A172 (cell line): Measurements from ENCODE around the gene SYTL2. TPM values are rescaled to one million over a fixed set of nuclear protein-coding genes. Genes with fewer than 3 reads are reported as not detected.
A peak's percentile ranks its signal among the peaks of the same experiment; 100 is the strongest.
"Not testable (repeated sequence)": the region's sequence is repeated elsewhere in the genome, so short reads cannot be mapped to it uniquely, and the experiment has no call there.

Experiments used
- DNase-seq: peaks from one replicate; pipeline ENCODE4 v3.0.0-alpha.2; 2015; ENCODE audit warnings: low spot score
- total RNA-seq: library from RNA; depleted of rRNA; stranded (reverse); fragments of >200 nt; shearing (Covaris generic); gene quantifications from 2 replicates; pipeline ENCODE4 v1.2.3, GENCODE V29; 2014

The SYTL2 gene
- total RNA-seq, 1 experiment from 2014 or later, result 39.2 TPM

DNA sequence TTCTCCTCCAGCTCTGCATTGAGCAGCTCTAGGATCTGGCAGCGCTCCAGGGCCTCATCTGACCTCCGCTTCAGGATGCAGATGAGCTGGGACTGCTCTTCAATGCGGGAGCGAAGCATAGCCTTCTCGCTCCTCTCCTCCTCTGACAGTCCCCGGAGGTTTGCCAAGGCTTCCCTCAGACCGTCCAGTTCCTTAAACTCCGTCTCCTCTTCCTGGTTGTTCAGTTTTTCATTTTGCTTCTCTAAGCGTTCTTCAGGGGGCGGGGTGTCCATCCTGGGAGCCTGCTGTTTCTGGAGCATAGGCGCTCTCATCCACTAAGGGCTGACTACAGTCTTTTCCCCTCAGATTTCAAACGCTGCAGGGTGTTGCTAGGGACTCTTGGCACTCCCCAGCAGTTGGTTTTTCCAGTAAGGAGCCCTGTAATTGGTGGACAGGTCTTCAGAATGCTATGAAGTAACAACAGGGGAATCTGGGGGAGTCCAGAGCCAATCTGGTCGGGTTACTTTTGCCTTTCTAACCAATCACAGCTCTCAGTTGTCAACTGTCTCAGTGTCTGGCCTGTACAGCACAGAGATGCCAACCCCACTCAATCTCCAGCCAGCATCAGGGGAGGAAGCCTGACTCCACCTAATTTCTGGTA is 125.0 kb downstream of the SYTL2 start, which contains the start of gene CCDC89:
Gene CCDC89, minus strand, starts transcription at position 376 of the 640 bp plus-strand sequence. Its CDS starts 65 bp downstream, at position 311.
- DNase-seq, result peak; percentile 100

- DNase-seq, result no peak
Measured at GRCh38 chr11:85685125-85685819, 125.7 kb downstream of the SYTL2 start.

GRCh38 chr11:85682330-85683305 is 128.3 kb downstream of the SYTL2 start:
- DNase-seq, result peak; percentile 26

GRCh38 chr11:85680897-85681296 is 130.0 kb downstream of the SYTL2 start:
- DNase-seq, result no peak

GRCh38 chr11:85679576-85679975 is 131.4 kb downstream of the SYTL2 start:
- DNase-seq, result no peak

- no peak for DNase-seq
Measured at GRCh38 chr11:85673393-85673792, 137.5 kb downstream of the SYTL2 start.

DNA sequence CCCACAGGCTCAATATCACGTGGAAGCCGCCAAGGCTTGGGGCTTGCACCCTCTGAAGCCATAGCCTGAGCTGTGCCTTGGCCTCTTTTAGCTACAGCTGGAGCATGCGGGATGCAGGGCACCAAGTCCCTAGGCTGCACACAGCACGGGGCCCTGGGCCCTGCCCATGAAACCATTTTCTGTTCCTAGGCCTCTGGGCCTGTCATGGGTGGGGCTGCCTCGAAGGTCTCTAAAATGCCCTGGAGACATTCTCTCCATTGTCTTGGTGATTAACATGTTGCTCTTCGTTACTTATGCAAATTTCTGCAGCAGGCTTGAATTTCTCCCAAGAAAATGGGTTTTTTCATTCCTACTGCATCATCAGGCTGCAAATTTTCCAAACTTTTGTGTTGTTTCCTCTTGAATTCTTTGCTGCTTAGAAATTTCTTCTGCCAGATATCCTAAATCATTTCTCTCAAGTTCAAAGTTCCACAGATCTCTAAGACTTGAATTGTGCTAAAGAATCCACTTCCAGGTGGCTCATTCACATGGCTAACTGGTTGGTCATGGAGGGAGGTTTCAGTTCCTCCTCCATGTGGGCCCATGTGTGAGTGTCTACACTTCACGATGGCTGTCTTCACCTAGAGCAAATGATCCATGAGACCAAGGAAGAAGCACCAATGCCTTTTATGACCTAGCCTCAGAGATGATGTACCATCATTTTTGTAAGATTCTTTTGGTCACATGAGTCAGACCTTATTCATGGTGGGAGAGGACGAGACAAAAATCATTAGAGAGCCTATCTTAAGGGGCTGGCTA is 138.6 kb downstream of the SYTL2 start:
- no peak for DNase-seq

GRCh38 chr11:85670949-85671663 is 139.8 kb downstream of the SYTL2 start:
- DNase-seq, result not testable (repeated sequence)

DNA sequence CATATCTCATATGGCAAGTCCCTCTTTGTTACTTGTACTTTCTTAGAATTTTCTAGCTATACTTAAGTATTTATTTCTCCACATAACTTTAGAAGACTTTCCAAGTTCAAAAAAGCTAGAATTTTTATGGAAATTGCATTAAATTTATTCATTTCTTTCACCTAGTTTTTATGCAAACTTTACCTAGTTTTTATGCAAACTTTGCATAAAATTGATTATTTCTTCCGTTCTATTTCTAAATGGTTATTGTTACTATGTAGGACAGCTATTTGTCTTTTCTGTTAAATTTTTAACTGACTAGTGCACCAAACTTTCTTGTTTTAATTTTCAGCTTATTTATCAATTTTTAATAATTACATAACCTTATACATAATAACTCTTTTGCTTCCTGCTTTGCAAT is 142.8 kb downstream of the SYTL2 start:
- no peak for DNase-seq

DNA sequence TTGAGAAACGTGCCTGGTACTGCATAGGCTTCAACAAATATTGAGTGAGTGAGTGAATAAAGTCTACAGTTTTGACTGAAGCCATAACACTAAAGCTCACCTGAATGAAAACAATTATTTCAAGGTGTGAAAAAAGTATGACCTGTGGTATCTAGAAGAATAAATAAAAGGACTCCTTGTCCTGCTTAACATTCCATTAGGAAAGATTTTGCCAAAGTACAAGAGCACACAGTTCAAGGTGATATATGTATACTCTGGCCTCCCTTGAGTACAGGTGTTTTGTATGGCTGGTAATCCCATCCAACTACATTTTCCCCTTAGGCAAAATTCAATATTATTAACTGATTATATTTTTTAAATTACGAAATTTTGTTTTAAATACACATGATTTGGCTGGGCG is 144.3 kb downstream of the SYTL2 start:
- no peak for DNase-seq

DNA sequence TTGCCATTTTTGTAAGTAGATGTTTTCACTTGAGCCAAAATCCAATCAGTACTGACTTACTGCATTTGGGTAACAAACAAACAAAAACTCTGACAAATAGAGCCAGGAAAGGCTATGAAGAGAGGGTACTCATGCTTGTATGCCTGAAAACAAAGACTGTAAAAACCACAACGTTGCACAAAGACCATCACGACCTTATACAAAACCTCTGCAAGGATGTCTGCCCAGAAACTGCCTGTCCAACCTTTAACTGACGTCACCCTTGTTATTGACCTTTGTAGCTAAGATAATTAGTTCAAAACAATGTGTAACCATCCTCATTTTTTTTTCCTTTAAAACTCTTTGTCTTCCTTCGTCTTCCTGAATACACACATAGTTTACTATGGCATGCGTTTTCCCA is 145.2 kb downstream of the SYTL2 start:
- no peak for DNase-seq

- DNase-seq, result peak; percentile 91
Measured at GRCh38 chr11:85664615-85665481, 146.1 kb downstream of the SYTL2 start, which contains the start of gene CREBZF. Gene CREBZF (minus strand): TSS chr11:85665129. CDS start chr11:85664875, 254 bp downstream.

- peak; percentile 55 for DNase-seq
Measured at GRCh38 chr11:85663753-85664614, 147.0 kb downstream of the SYTL2 start.

DNA sequence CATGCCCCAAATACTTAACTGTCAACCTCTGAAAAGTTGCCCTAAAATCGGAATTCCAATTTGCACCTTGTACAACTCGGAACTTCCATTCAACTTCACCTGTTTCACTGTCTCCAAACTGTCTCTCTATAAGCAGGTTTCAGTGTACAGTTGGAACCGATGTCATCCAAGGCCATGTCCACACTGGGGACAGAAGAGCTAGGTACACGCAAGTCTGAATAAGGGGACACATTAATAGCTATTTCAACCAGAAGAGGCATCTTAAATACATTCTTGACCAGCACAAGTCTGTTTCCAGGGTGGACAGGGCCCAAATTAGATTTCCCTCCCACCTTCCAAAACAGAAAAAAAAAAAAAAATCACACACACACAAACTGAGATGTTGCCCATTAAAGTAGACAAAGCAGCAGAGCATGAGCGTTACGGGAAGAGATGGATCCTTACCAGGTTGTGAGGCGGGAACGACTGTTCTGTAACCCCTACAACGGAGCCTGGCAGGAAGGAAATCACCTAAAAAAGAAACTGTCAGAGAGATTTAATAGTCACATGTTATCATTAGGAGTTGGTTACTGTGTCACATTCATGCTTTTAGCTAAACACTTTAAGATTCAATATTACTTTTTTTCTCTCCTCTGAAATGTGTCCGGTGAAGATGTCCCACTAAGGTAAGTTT is 147.7 kb downstream of the SYTL2 start:
- peak; percentile 15 for DNase-seq

DNA sequence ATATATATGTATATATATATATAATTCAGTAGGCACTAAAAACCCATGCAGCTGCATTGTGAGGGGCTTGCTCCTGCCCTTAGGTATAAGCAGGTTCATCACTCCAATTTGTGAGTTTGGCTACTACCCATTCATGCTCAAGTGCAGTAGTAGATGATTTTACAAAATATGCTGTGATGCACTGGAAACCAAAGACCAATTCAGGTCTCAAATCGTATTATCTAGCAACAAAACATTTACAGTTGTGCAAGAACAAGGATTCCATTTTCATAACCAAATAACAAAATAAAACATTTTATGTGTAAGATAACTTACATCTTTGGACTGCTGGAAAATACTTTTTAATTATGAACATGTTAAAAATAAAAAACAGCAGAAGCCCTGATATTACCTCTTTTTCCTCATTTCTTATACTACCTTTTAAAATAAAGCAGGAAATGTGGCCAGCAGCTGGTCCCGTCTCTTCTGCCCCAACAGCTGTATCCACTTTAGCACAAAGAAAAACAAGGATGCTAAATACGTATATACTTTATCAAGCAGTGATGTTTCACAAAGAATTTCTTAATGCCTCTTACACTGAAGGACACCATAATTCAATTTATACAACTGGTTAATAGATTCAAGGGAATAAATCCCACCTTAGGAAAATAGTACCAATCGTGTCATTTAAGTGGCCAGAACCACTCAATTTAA is 148.8 kb downstream of the SYTL2 start:
- DNase-seq, result no peak

DNA sequence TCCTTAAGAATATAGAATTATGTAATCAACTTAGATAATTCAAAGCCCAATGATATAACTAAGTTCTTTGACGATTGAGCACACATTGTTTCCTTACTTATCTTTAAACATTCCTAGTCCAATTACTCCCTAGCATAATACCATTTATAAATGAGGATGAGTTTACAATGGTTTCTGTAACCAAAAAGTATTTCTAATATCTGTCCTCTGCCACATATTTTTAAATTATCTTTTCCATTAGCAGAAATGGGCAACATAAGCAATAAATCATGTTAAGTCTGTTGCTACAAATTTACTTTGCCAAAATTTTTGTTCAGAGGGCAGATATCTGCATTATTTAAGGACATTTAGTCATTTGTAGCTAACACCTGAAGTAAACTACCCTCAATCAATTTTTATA is 152.8 kb downstream of the SYTL2 start:
- no peak for DNase-seq

GRCh38 chr11:85656777-85657176 is 154.2 kb downstream of the SYTL2 start:
- no peak for DNase-seq
